GDM1 (cell line): ENCODE data around the gene RNF32.
"Not testable (repeated sequence)": the region's sequence is repeated elsewhere in the genome, so short reads cannot be mapped to it uniquely, and the experiment has no call there.

Source experiments
- DNase-seq: peaks from one replicate; lab custom pipeline; 2025; lab: John Stamatoyannopoulos, UW

Gene RNF32

DNA sequence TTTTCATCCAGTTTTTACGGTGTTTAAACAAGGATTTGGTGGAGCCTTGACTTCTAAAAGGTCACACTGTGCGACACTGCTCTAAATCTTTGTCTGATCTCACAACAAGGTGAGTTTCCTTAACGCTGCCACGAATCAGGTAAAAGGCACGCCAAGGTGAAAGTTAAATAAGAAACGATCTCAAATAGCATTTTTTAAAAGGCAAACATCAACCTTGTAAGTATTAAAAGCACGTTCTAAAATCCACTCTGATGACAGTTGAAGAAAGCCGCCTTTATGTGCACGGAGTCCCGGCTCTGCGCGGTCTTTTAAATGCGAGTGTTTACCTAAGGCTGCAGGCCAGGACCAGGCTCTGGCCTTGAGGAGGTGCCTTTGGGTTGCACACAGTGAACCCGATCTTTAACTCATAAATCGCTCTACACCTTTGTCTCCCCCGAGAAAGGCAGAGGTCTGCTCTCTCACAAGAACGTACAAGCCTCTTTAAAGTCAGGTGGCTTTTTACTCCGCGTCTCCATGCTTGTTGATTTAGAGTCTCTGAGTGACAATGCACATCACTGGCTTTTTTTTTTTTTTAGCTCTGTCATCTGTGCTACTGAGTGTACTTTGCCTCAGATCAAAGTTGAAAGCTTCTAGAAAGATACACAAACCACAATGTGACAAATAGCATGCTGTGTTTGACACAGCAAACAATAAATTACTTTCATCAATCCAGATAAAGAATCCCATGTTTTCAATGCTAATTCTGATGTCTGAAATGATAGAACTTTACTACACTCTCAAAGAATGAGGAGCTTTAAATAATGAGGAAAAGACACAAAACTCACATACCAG, 25.9 kb upstream of the RNF32 start:
- no peak for DNase-seq

GRCh38 chr7:156616269-156617202, 24.0 kb upstream of the RNF32 start:
- DNase-seq, result no peak

GRCh38 chr7:156617215-156617614, 23.4 kb upstream of the RNF32 start:
- DNase-seq, result no peak

DNA sequence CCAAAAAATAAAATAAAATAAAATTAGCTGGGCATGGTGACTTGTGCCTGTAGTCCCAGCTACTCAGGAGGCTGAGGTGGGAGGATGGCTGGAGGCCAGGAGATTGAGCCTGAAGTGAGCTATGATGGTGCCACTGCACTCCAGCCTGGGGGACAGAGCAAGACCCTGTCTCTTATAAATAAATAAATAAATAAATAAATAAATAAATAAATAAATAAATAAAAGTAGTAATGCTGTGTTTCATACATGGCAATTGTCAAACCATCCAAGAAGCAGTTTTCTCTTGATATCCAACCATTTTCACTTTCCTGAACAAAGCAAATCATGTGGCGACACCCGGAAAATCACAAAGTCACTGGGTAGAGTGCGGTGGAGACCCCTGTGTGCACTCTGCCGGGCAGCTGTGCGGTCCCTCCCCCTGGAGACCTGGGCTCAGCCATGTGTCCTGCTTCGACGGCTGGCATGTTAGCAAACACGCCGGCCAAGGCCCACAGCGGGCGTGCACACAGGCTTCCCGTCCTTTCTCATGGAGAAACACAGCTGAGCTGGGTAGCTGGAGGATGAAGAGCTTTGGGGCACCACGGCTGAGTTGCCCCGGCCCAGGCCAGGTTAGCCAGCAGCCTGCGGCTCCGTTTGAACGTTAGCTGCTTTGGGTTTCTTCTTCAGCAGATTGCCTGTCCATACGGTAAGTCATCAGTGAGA, 22.3 kb upstream of the RNF32 start:
- DNase-seq, result no peak

DNA sequence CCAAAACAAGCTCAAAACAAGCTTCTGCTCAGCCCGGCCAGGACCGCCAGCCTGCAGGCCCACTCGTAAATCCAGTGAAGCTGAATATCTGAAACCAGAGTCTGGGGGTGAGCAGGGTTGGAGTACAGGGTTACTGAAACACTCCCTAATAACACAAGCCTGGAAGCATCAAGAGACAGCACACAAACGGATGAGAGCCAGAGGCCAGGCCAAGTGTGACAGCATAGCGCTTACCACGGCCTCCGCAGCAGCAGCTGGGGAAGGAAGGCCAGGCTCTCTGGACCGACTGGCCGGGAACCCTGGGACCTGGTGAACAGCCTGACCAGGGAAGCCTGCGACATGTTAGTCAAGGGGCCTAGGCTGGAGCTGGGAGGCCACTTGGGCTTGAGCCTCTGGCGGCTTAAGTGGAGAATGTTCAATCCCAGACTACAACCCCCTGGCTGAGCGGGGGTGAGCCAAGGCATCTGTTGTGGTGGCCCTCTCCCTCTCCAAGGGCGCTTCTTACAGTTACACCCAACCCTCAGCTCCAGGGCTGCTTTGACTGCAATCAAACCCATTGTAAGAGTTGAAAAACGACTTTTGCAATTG, 21.7 kb upstream of the RNF32 start:
- no peak for DNase-seq

GRCh38 chr7:156619488-156620290, 20.9 kb upstream of the RNF32 start:
- DNase-seq, result not testable (repeated sequence)

DNA sequence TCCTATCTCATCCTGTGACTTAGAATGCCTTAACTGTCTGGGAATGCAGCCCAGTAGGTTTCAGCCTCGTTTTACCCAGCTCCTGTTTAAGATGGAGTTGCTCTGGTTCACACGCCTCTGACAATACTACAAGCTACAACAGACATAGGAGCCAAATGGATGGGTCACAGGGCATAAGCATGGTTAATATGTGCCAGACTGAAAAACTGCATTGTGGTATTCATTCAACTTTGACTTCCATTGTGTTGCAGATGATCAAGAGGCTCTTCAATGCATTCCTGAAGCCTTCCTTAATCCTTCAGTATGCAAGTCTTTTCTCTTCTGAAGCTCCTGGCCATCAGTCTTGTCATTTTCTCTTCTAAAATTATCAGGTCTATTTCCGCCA, 20.3 kb upstream of the RNF32 start:
- DNase-seq, result no peak

DNA sequence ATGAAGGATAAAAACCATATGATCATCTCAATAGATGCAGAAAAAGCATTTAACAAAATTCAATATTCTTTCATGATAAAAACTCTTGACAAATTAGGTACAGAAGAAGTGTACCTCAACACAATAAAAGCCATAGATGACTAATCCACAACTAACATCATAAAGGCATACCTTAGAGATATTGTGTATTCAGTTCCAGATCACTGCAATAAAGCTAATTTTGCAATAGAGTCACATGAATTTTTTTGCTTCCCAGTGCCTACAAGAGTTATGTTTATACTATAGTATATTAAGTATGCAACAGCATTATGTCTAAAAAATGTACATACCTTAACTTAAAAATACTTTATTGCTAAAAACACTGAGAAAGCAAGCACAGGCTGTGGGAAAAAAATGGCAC, 18.9 kb upstream of the RNF32 start:
- DNase-seq, result no peak

DNA sequence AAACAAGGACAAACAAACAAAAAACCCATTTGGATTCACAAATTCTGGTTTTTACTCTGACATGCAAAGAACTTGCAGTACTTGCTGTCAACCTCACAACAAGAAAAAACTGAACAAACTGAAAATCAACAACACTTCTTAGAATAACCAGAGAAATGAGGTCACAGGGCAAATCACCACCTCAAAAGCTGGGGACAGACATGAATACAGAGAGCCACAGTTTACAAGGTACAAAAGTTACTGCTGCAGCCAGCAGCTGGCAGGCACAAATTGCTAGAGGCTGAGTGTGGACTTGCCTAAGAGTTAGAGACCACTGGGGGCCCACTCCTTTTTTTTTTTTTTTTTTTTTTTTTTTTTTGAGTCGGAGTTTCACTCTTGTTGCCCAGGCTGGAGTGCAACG, 15.0 kb upstream of the RNF32 start:
- DNase-seq, result no peak

DNA sequence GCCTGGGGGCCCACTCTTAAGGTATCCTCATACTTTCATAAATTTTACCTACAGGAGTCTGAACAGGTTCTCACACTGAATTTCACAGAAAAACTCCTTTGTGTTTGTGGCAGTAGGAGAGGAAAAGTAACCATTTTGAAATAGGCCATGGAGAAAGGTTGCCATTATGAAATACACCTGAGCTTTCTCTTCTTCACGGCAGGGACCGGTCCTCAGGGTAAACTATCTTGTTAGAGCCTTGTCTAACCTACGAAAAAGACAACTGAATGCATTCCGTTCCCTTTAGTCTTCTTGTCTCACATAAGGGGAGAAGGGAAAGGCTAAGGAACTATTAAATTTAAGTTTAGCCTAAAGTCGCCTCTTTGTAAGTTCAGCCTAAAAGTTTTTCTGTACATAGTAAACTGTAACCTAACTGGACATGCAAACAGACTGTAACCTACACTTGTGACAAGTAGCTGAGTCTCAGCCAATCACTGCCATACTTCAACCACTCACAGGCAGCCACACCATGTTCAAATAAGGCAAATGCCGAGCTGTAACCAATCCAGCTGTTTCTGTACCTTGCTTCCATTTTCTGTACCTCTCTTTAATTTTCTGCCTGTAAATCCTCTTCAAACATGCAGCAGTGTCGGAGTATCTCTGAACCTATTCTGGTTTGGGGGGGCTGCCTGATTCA, 14.2 kb upstream of the RNF32 start:
- no peak for DNase-seq

DNA sequence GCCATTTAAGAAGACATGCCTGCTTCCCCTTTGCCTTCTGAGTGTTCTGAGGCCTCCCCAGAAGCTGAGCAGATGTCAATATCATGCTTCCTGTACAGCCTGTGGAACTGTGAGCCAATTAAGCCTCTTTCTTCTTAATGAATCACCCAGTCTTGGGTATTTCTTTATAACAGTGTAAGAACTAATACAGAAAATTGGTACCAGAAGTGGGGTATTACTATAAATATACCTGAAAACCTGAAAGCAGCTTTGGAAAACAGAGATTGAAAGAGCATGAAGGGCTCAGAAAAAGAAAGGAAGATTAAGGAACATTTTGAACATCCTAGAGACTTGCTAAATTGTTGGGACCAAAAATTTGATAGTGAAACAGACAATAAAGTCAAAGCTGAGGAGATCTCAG, 12.0 kb upstream of the RNF32 start:
- no peak for DNase-seq

GRCh38 chr7:156629873-156630272, 10.7 kb upstream of the RNF32 start:
- DNase-seq, result no peak

DNA sequence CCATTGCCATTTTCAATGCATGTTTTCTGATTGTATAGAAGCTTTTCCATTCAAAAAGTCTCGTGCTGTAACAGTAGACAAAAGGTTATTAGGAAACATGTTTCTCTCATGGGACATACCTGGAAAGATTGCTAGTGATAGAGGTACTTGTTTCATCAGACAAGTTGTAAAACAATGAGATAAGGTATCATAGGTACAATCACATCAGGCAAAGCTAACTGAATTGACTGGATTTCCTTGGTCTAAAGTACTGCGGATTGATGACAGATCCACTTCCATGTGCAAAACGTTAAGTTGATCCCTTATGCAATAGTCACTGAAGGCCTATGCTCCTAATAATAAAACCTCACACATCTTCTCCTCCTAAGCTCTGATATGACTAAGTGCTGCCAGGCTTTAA, 6.5 kb upstream of the RNF32 start:
- DNase-seq, result no peak

GRCh38 chr7:156635529-156636385, 4.8 kb upstream of the RNF32 start:
- no peak for DNase-seq

DNA sequence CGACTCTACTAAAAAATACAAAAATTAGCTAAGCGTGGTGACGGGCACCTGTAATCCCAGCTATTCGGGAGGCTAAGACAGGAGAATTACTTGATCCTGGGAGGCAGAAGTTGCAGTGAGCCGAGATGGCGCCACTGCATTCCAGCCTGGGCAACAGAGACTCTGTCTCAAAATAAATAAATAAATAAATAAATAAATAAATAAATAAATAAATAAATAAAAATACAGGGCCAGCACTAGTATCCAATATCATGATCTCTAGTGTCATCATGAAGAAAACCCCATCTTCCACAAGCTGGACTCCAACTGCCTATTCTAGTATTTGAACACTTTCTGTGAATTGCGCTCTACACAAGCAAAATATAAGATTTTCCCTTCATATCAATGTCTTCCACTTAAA, 3.5 kb upstream of the RNF32 start:
- not testable (repeated sequence) for DNase-seq

GRCh38 chr7:156638443-156639077, 2.0 kb upstream of the RNF32 start:
- DNase-seq, result no peak

- DNase-seq, result no peak
Measured at GRCh38 chr7:156639426-156640256, 933 bp upstream of the RNF32 start.

- DNase-seq, result no peak
Measured at GRCh38 chr7:156640949-156641485, 443 bp downstream of the RNF32 start.
